ENCODE measurements around the gene PLXDC2.

DNA sequence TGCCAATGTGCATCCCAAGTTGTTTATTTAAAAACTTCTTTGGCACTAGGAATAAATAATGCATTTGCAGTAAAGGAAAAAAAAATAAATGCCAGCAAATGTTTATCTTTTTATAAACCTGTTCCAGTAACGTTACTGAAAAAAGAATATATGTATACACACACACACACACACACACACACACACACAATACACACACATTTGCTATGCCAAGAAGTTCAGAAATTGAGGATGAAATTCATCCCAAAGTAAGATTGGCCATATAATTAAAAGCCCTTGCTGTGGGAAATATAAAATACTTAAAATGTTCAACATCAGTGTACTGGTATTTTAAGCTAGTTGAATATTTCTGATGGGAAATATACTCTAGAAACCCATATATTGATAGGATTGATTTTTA lies 2.6 kb downstream of the PLXDC2 start:
- TF ChIP-seq, protein P1, sequence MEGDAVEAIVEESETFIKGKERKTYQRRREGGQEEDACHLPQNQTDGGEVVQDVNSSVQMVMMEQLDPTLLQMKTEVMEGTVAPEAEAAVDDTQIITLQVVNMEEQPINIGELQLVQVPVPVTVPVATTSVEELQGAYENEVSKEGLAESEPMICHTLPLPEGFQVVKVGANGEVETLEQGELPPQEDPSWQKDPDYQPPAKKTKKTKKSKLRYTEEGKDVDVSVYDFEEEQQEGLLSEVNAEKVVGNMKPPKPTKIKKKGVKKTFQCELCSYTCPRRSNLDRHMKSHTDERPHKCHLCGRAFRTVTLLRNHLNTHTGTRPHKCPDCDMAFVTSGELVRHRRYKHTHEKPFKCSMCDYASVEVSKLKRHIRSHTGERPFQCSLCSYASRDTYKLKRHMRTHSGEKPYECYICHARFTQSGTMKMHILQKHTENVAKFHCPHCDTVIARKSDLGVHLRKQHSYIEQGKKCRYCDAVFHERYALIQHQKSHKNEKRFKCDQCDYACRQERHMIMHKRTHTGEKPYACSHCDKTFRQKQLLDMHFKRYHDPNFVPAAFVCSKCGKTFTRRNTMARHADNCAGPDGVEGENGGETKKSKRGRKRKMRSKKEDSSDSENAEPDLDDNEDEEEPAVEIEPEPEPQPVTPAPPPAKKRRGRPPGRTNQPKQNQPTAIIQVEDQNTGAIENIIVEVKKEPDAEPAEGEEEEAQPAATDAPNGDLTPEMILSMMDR (IDR thresholded peaks at IDR 0.05), result no peak
- TF ChIP-seq POLR2A (IDR thresholded peaks at IDR 0.05) (no peak), EP300 (IDR thresholded peaks at IDR 0.05) (no peak)
